ENCODE data around the gene NEURL4.

- TF ChIP-seq, protein P1, sequence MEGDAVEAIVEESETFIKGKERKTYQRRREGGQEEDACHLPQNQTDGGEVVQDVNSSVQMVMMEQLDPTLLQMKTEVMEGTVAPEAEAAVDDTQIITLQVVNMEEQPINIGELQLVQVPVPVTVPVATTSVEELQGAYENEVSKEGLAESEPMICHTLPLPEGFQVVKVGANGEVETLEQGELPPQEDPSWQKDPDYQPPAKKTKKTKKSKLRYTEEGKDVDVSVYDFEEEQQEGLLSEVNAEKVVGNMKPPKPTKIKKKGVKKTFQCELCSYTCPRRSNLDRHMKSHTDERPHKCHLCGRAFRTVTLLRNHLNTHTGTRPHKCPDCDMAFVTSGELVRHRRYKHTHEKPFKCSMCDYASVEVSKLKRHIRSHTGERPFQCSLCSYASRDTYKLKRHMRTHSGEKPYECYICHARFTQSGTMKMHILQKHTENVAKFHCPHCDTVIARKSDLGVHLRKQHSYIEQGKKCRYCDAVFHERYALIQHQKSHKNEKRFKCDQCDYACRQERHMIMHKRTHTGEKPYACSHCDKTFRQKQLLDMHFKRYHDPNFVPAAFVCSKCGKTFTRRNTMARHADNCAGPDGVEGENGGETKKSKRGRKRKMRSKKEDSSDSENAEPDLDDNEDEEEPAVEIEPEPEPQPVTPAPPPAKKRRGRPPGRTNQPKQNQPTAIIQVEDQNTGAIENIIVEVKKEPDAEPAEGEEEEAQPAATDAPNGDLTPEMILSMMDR (IDR thresholded peaks at IDR 0.05), result no peak
- no peak for TF ChIP-seq POLR2AphosphoS5 (IDR thresholded peaks at IDR 0.05)
- no peak for TF ChIP-seq POLR2A (IDR thresholded peaks at IDR 0.05)
- TF ChIP-seq EP300 (IDR thresholded peaks at IDR 0.05), result no peak
Observed at GRCh38 chr17:7327501-7327900, 1.6 kb downstream of the NEURL4 start.

Measured in gastroesophageal sphincter (tissue), 3 donors.